ENCODE results near the gene TSPAN32. TPM values are rescaled to one million over a fixed set of nuclear protein-coding genes. Genes with fewer than 3 reads are reported as not detected.

Gene TSPAN32
- polyA plus RNA-seq, 2 of the 4 experiments (the other 2 are of a cell fraction) = not detected

DNA sequence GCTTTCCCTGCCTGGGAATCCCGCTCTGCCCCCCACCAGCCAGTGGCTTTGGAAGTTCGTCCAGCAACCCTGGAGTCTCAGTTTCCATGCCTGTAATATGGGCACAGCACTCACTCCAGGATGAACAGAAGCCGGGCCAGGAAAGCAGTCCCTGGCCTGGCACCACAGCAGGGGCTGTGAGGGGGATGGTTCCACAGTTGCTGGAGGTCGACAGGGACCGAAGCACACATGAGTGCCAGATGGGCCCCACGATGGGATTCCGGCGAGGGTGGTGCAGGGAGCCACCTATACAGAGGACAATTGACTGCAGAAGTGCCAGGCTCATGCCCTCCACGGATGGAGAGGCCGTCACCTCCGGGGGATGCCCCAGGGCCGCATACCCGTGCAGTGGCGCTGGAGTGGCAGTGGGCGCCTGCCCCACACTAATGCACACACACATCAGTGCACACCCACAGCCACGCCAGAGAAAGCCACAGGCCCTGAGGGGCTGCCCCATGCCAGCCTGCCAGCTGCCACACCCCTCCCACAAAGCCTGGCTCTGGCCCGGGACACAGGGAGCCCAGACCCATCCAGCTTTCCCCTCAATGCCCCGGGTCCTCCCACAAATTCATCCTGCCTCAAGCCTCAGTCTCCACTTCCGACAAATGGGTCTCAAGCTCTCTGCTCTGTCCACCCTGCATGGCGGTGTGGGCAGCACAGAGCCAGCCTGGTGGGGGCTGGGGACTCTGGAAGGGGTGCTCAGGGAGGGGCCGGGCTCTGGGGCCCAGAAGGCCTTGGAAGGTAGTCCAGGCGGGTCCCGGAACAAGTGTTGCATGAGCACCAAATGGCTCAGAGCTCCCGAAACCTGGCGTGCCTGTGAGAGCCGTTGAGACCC lies 41.1 kb upstream of the TSPAN32 start:
- no peak for DNase-seq (ENCODE audit: low read depth in 1 of 2, low spot score in 1 of 2)
- ChIA-PET CTCF (interaction anchor here (1.0 kb wide), 1 partner anchor 9 kb away, joined by 3 read pairs; no protein-coding TSS in a partner anchor), POLR2A (no interaction called here)
- no peak for ATAC-seq
- Histone ChIP-seq H3K9me3 (no peaks in the 10 kb centered on the region), H3K4me1 (no peaks in the 10 kb centered on the region), H3K4me3 (no peak overlapping the region), H3K4me2 (no peak overlapping the region), H3K27ac (no peak overlapping the region)
- TF ChIP-seq CEBPB (IDR thresholded peaks at IDR 0.05) (no peak), TP53 (CRISPR knock-in tag; IDR thresholded peaks at IDR 0.05) (no peak), EHF (CRISPR knock-in tag; IDR thresholded peaks at IDR 0.05) (no peak)
- TF ChIP-seq, protein P1, sequence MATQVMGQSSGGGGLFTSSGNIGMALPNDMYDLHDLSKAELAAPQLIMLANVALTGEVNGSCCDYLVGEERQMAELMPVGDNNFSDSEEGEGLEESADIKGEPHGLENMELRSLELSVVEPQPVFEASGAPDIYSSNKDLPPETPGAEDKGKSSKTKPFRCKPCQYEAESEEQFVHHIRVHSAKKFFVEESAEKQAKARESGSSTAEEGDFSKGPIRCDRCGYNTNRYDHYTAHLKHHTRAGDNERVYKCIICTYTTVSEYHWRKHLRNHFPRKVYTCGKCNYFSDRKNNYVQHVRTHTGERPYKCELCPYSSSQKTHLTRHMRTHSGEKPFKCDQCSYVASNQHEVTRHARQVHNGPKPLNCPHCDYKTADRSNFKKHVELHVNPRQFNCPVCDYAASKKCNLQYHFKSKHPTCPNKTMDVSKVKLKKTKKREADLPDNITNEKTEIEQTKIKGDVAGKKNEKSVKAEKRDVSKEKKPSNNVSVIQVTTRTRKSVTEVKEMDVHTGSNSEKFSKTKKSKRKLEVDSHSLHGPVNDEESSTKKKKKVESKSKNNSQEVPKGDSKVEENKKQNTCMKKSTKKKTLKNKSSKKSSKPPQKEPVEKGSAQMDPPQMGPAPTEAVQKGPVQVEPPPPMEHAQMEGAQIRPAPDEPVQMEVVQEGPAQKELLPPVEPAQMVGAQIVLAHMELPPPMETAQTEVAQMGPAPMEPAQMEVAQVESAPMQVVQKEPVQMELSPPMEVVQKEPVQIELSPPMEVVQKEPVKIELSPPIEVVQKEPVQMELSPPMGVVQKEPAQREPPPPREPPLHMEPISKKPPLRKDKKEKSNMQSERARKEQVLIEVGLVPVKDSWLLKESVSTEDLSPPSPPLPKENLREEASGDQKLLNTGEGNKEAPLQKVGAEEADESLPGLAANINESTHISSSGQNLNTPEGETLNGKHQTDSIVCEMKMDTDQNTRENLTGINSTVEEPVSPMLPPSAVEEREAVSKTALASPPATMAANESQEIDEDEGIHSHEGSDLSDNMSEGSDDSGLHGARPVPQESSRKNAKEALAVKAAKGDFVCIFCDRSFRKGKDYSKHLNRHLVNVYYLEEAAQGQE (IDR thresholded peaks at IDR 0.05) = no peak
- no peak for FAIRE-seq
- 60% methylated on average over 15 of the region's 26 CpGs for WGBS (ENCODE audit: missing lambda C conversion rate)

DNA sequence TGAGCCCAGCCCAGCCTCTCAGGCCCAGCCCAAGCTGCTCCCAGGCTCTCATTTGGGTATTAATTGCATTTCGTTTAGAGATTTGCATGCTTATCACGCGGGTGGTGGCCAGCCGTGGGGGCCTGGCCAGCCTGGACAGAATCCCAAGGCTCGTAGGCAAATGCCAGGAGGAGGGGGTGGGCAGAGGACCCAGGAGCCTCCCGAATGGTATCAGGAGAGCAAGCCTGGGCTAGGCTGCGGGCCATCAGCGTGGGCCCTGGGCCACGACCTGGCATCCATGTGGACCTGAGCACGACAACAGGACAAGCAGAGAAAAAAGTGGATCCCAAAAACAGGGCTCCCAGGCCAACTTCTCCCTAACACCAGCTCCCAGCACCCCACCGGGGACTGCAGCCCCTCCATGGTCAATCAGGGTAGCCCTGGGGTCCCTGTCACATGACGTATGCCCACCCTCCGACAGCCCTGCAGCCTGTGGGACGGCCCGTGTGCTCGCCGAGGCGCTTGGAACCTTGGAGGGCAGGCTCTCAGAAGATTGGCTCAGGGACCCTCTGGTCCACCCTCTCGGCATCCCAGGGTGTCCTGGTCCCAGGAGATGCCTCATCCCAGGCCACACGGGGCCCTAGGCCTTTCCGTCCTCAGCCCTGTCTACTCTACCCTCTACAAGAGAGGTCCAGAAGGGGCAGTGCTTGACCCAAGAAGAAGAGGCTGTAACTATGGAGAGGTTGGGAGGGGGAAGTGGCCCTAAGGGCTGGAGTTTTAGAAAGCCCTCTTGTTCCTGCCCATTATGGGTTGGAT lies 40.2 kb upstream of the TSPAN32 start:
- ChIA-PET POLR2A (no interaction called here), CTCF (no interaction called here)
- Histone ChIP-seq H3K4me1 (no peaks in the 10 kb centered on the region), H3K27ac (no peak overlapping the region), H3K9me3 (no peaks in the 10 kb centered on the region), H3K4me2 (no peak overlapping the region), H3K4me3 (no peak overlapping the region)
- ATAC-seq (no peak), DNase-seq (ENCODE audit: low read depth in 1 of 2, low spot score in 1 of 2) (no peak), FAIRE-seq (no peak)
- WGBS (ENCODE audit: missing lambda C conversion rate) = 70% methylated on average over 18 of the region's 21 CpGs
- TF ChIP-seq TFCP2L1 (CRISPR knock-in tag; IDR thresholded peaks at IDR 0.05) (no peak), EHF (CRISPR knock-in tag; IDR thresholded peaks at IDR 0.05) (no peak)

DNA sequence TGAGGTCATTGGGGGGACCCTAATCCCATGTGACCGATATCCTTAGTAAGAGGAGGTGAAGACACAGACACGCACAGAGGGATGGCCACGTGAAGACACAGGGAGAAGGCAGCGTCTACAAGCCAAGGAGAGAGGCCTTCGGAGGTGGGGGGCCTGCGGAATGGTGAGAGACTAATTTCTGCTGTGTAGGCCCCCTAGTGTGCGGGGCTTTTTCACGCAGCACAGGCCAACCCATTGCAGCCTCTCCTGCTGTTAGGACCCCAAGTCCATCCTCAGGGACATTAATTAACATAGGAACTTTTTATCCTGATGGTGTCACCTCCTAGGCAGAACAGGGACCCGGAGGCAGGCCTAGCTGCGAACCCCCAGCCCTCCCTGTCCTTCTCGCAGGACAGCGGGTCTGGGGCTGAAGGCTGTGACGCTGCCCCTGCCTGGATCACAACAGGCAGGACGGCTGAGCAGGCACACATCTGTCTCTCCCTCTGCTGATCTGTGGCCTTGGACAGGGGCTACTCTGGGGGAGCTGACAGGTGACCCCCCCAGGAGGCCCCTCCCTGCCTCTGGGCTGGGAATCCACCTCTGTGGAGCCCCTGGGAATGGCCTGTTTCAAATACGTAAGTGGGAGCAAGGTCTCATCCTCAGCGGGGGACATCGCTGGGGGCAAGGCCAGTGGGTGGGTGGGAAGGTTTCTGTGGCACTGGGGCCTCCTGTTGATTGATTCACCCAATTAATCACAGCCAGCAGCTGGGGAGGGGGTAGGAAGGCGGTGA lies 39.3 kb upstream of the TSPAN32 start:
- 65% methylated on average over 17 of the region's 18 CpGs for WGBS (ENCODE audit: missing lambda C conversion rate)
- DNase-seq (ENCODE audit: low read depth in 1 of 2, low spot score in 1 of 2) (no peak), ATAC-seq (no peak), FAIRE-seq (no peak)
- no peak for TF ChIP-seq ZC3H11A (IDR thresholded peaks at IDR 0.05)
- no peak for TF ChIP-seq POLR2A (IDR thresholded peaks at IDR 0.05; ENCODE audit: low read length)
- TF ChIP-seq ZFP36 (IDR thresholded peaks at IDR 0.05; ENCODE audit: borderline replicate concordance, partially characterized antibody) = no peak
- no peak for TF ChIP-seq ZNF302 (CRISPR knock-in tag; IDR thresholded peaks at IDR 0.05)
- TF ChIP-seq CHD2 (IDR thresholded peaks at IDR 0.05; ENCODE audit: low read length, partially characterized antibody) = no peak
- Histone ChIP-seq H3K27ac (no peak overlapping the region), H3K4me2 (no peak overlapping the region), H3K9me3 (no peaks in the 10 kb centered on the region), H3K4me3 (no peak overlapping the region), H3K4me1 (no peaks in the 10 kb centered on the region)
- CTCF ChIA-PET = interaction anchor here (1.5 to 2.1 kb wide), 3 partner anchors 37 to 158 kb away, joined by 3 to 7 read pairs (median 4); no protein-coding TSS in a partner anchor
- POLR2A ChIA-PET = no interaction called here

DNA sequence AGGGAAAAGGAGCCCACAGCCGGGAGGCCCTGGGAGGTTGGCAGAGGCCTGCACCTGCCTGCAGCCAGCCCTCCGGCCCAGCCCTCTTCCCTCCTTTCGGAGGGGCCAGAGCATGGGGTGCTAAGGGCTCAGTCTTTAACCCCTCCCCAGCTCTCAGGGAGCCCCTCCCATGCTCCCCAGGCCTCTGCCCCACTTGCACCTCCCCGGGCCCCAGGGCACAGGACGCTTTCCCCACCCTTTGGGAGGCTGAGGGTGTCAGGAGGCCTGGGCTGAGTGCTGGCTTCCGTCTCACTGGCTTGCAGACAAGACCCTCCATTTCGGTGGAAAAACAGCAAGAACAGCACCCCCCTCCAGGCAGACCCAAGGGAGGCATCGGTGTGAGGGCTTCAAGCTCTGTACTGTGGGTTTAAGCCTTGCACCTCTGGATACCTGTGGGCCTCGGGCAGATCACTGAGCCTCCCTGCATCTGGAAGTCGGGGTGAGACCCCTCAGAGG lies 38.7 kb upstream of the TSPAN32 start:
- no peak overlapping the region for H3K4me3 ChIP-seq
- 52% methylated on average over 6 of the region's 10 CpGs for WGBS (ENCODE audit: missing lambda C conversion rate)
- no peaks in the 10 kb centered on the region for H3K9me3 ChIP-seq
- ChIA-PET CTCF (interaction anchor here (1.0 to 2.1 kb wide), 5 partner anchors 10 to 269 kb away, joined by 3 to 7 read pairs (median 3); no protein-coding TSS in a partner anchor), POLR2A (no interaction called here)
- no peak overlapping the region for H3K4me2 ChIP-seq
- DNase-seq (ENCODE audit: low read depth in 1 of 2, low spot score in 1 of 2) (no peak), ATAC-seq (no peak), FAIRE-seq (no peak)
- no peak overlapping the region for H3K27ac ChIP-seq
- H3K4me1 ChIP-seq = no peaks in the 10 kb centered on the region
- TF ChIP-seq BHLHE40 (IDR thresholded peaks at IDR 0.05; ENCODE audit: low read depth, low read length) = no peak
- no peak for TF ChIP-seq FOSB (CRISPR knock-in tag; IDR thresholded peaks at IDR 0.05)
- no peak for TF ChIP-seq KDM1A (IDR thresholded peaks at IDR 0.05; ENCODE audit: low read depth)
- no peak for TF ChIP-seq NPAS2 (CRISPR knock-in tag; IDR thresholded peaks at IDR 0.05; ENCODE audit: borderline replicate concordance)
- TF ChIP-seq ZC3H11A (IDR thresholded peaks at IDR 0.05) = no peak
- TF ChIP-seq, protein P2, sequence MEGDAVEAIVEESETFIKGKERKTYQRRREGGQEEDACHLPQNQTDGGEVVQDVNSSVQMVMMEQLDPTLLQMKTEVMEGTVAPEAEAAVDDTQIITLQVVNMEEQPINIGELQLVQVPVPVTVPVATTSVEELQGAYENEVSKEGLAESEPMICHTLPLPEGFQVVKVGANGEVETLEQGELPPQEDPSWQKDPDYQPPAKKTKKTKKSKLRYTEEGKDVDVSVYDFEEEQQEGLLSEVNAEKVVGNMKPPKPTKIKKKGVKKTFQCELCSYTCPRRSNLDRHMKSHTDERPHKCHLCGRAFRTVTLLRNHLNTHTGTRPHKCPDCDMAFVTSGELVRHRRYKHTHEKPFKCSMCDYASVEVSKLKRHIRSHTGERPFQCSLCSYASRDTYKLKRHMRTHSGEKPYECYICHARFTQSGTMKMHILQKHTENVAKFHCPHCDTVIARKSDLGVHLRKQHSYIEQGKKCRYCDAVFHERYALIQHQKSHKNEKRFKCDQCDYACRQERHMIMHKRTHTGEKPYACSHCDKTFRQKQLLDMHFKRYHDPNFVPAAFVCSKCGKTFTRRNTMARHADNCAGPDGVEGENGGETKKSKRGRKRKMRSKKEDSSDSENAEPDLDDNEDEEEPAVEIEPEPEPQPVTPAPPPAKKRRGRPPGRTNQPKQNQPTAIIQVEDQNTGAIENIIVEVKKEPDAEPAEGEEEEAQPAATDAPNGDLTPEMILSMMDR (IDR thresholded peaks at IDR 0.05) = no peak
- no peak for TF ChIP-seq CEBPB (IDR thresholded peaks at IDR 0.05)
- no peak for TF ChIP-seq FOXS1 (CRISPR knock-in tag; IDR thresholded peaks at IDR 0.05)
- TF ChIP-seq EHMT2 (IDR thresholded peaks at IDR 0.05; ENCODE audit: low read depth) = no peak
- no peak for TF ChIP-seq FOSL2 (IDR thresholded peaks at IDR 0.05)
- no peak for TF ChIP-seq FOSL2 (CRISPR knock-in tag; IDR thresholded peaks at IDR 0.05)
- TF ChIP-seq, protein P3, sequence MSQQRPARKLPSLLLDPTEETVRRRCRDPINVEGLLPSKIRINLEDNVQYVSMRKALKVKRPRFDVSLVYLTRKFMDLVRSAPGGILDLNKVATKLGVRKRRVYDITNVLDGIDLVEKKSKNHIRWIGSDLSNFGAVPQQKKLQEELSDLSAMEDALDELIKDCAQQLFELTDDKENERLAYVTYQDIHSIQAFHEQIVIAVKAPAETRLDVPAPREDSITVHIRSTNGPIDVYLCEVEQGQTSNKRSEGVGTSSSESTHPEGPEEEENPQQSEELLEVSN (IDR thresholded peaks at IDR 0.05; ENCODE audit: borderline replicate concordance, low read depth) = no peak
- TF ChIP-seq JUN (IDR thresholded peaks at IDR 0.05) = no peak

All from A549 (cell line).